ENCODE results near the gene RUNDC1.

The RUNDC1 gene

DNA sequence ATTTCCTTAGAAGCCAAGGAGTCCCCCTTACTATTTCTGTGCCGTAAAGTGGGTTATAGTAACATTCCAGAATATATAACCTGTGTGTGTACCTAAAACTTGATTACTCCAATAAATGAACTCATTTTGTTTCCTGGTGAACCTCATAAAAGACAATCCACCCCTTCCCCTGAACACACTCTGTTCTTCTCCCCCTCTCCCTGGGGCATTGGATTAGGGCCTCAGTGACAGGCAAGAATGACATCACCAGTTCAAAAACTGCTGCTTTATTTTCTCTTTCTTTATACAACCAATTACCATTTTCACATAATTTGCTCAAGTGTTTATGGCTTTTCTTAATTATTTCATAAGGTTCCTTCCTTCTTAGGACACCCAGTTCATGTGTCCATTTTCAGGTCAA lies 33.6 kb upstream of the RUNDC1 start (continued):
- TF ChIP-seq, protein P1, sequence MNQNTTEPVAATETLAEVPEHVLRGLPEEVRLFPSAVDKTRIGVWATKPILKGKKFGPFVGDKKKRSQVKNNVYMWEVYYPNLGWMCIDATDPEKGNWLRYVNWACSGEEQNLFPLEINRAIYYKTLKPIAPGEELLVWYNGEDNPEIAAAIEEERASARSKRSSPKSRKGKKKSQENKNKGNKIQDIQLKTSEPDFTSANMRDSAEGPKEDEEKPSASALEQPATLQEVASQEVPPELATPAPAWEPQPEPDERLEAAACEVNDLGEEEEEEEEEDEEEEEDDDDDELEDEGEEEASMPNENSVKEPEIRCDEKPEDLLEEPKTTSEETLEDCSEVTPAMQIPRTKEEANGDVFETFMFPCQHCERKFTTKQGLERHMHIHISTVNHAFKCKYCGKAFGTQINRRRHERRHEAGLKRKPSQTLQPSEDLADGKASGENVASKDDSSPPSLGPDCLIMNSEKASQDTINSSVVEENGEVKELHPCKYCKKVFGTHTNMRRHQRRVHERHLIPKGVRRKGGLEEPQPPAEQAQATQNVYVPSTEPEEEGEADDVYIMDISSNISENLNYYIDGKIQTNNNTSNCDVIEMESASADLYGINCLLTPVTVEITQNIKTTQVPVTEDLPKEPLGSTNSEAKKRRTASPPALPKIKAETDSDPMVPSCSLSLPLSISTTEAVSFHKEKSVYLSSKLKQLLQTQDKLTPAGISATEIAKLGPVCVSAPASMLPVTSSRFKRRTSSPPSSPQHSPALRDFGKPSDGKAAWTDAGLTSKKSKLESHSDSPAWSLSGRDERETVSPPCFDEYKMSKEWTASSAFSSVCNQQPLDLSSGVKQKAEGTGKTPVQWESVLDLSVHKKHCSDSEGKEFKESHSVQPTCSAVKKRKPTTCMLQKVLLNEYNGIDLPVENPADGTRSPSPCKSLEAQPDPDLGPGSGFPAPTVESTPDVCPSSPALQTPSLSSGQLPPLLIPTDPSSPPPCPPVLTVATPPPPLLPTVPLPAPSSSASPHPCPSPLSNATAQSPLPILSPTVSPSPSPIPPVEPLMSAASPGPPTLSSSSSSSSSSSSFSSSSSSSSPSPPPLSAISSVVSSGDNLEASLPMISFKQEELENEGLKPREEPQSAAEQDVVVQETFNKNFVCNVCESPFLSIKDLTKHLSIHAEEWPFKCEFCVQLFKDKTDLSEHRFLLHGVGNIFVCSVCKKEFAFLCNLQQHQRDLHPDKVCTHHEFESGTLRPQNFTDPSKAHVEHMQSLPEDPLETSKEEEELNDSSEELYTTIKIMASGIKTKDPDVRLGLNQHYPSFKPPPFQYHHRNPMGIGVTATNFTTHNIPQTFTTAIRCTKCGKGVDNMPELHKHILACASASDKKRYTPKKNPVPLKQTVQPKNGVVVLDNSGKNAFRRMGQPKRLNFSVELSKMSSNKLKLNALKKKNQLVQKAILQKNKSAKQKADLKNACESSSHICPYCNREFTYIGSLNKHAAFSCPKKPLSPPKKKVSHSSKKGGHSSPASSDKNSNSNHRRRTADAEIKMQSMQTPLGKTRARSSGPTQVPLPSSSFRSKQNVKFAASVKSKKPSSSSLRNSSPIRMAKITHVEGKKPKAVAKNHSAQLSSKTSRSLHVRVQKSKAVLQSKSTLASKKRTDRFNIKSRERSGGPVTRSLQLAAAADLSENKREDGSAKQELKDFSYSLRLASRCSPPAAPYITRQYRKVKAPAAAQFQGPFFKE (tag by site-specific recombination; IDR thresholded peaks at IDR 0.05; ENCODE audit: borderline replicate concordance): no peak
- TF ChIP-seq, protein P2, sequence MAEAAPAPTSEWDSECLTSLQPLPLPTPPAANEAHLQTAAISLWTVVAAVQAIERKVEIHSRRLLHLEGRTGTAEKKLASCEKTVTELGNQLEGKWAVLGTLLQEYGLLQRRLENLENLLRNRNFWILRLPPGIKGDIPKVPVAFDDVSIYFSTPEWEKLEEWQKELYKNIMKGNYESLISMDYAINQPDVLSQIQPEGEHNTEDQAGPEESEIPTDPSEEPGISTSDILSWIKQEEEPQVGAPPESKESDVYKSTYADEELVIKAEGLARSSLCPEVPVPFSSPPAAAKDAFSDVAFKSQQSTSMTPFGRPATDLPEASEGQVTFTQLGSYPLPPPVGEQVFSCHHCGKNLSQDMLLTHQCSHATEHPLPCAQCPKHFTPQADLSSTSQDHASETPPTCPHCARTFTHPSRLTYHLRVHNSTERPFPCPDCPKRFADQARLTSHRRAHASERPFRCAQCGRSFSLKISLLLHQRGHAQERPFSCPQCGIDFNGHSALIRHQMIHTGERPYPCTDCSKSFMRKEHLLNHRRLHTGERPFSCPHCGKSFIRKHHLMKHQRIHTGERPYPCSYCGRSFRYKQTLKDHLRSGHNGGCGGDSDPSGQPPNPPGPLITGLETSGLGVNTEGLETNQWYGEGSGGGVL (tag by site-specific recombination; IDR thresholded peaks at IDR 0.05): peak; percentile 84
- TF ChIP-seq, protein P3, sequence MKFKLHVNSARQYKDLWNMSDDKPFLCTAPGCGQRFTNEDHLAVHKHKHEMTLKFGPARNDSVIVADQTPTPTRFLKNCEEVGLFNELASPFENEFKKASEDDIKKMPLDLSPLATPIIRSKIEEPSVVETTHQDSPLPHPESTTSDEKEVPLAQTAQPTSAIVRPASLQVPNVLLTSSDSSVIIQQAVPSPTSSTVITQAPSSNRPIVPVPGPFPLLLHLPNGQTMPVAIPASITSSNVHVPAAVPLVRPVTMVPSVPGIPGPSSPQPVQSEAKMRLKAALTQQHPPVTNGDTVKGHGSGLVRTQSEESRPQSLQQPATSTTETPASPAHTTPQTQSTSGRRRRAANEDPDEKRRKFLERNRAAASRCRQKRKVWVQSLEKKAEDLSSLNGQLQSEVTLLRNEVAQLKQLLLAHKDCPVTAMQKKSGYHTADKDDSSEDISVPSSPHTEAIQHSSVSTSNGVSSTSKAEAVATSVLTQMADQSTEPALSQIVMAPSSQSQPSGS (tag by site-specific recombination; IDR thresholded peaks at IDR 0.05; ENCODE audit: low read depth): peak; percentile 87
- TF ChIP-seq KLF16 (tag by site-specific recombination; IDR thresholded peaks at IDR 0.05) (no peak), ZNF302 (tag by site-specific recombination; IDR thresholded peaks at IDR 0.05; ENCODE audit: low read depth) (no peak), ZFP69B (tag by site-specific recombination; IDR thresholded peaks at IDR 0.05) (no peak), BCL11B (tag by site-specific recombination; IDR thresholded peaks at IDR 0.05; ENCODE audit: low read depth) (no peak)

DNA sequence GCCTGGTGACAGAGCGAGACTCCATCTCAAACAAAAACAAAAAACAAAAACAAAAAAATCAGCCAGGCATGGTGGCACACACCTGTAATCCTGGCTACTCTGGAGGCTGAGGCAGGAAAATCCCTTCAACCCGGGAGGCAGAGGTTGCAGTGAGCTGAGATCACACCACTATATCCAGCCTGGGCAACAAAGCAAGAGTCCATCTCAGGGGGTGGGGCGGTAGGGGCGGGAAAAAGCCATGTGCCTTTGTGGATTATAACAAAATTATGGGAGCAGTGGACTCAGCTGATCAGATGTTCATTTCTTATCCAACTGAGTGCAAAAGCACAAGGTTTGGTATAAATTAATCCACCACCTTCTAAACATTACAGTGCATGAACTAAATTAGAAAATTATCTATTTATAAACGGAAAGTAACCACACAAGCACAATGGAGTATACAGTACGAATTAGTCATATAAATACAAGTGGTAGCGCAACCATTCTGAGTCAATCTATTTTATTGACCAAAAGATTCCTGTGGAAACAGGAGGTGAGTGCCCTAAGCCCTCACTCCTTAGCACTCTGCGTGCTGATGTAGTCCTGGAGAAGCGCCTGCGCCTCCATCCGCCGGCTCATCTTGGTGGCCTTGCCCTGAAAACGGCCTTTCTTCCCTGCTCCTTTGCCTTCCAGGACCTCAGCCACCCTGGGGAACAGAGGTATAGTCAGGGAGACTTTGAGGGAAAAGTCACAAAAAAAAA lies 30.2 kb upstream of the RUNDC1 start:
- Histone ChIP-seq H3K9me3 (ENCODE audit: control insufficient read depth, insufficient read depth, low read depth, low read length) (no peaks in the 10 kb centered on the region), H3K4me1 (ENCODE audit: control insufficient read depth, insufficient read depth, low read length) (no peaks in the 10 kb centered on the region), H3K4me3 (ENCODE audit: low read depth, low read length) (no peak overlapping the region), H3K27ac (ENCODE audit: extremely low read depth, low read depth, low read length) (no peak overlapping the region), H3K36me3 (ENCODE audit: control insufficient read depth in 2 of 2, insufficient read depth in 1 of 2, low read length in 2 of 2) (peaks cover 51 to 69% of the 10 kb centered on the region in 2 experiments)
- CTCF ChIA-PET: interaction anchor here (0.6 to 0.7 kb wide), 2 partner anchors 12 to 42 kb away, joined by 3 read pairs; no protein-coding TSS in a partner anchor
- POLR2A ChIA-PET: interaction anchor here (1.4 kb wide), 1 partner anchor 48 kb away, joined by 4 read pairs; the partner anchor contains the start of gene RPL27
- TF ChIP-seq ZNF175 (tag by site-specific recombination; IDR thresholded peaks at IDR 0.05): no peak
- TF ChIP-seq ZNF548 (tag by site-specific recombination; IDR thresholded peaks at IDR 0.05): no peak
- TF ChIP-seq ZNF664 (tag by site-specific recombination; IDR thresholded peaks at IDR 0.05): no peak
- TF ChIP-seq WT1 (tag by site-specific recombination; IDR thresholded peaks at IDR 0.05): no peak
- no peak for TF ChIP-seq ZFP41 (tag by site-specific recombination; IDR thresholded peaks at IDR 0.05; ENCODE audit: borderline replicate concordance)
- TF ChIP-seq, protein P4, sequence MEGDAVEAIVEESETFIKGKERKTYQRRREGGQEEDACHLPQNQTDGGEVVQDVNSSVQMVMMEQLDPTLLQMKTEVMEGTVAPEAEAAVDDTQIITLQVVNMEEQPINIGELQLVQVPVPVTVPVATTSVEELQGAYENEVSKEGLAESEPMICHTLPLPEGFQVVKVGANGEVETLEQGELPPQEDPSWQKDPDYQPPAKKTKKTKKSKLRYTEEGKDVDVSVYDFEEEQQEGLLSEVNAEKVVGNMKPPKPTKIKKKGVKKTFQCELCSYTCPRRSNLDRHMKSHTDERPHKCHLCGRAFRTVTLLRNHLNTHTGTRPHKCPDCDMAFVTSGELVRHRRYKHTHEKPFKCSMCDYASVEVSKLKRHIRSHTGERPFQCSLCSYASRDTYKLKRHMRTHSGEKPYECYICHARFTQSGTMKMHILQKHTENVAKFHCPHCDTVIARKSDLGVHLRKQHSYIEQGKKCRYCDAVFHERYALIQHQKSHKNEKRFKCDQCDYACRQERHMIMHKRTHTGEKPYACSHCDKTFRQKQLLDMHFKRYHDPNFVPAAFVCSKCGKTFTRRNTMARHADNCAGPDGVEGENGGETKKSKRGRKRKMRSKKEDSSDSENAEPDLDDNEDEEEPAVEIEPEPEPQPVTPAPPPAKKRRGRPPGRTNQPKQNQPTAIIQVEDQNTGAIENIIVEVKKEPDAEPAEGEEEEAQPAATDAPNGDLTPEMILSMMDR (tag by site-specific recombination; IDR thresholded peaks at IDR 0.05): no peak
- TF ChIP-seq, protein P5, sequence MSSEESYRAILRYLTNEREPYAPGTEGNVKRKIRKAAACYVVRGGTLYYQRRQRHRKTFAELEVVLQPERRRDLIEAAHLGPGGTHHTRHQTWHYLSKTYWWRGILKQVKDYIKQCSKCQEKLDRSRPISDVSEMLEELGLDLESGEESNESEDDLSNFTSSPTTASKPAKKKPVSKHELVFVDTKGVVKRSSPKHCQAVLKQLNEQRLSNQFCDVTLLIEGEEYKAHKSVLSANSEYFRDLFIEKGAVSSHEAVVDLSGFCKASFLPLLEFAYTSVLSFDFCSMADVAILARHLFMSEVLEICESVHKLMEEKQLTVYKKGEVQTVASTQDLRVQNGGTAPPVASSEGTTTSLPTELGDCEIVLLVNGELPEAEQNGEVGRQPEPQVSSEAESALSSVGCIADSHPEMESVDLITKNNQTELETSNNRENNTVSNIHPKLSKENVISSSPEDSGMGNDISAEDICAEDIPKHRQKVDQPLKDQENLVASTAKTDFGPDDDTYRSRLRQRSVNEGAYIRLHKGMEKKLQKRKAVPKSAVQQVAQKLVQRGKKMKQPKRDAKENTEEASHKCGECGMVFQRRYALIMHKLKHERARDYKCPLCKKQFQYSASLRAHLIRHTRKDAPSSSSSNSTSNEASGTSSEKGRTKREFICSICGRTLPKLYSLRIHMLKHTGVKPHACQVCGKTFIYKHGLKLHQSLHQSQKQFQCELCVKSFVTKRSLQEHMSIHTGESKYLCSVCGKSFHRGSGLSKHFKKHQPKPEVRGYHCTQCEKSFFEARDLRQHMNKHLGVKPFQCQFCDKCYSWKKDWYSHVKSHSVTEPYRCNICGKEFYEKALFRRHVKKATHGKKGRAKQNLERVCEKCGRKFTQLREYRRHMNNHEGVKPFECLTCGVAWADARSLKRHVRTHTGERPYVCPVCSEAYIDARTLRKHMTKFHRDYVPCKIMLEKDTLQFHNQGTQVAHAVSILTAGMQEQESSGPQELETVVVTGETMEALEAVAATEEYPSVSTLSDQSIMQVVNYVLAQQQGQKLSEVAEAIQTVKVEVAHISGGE (tag by site-specific recombination; conservative IDR thresholded peaks at IDR 0.05; ENCODE audit: low read depth): no peak
- TF ChIP-seq ZNF521 (tag by site-specific recombination; IDR thresholded peaks at IDR 0.05): no peak
- no peak for TF ChIP-seq ZNF701 (tag by site-specific recombination; IDR thresholded peaks at IDR 0.05)
- no peak for TF ChIP-seq ZNF311 (tag by site-specific recombination; IDR thresholded peaks at IDR 0.05; ENCODE audit: borderline replicate concordance)
- no peak for TF ChIP-seq ZNF366 (tag by site-specific recombination; conservative IDR thresholded peaks at IDR 0.05)
- TF ChIP-seq ZNF837 (tag by site-specific recombination; IDR thresholded peaks at IDR 0.05): no peak
- TF ChIP-seq ZNF791 (tag by site-specific recombination; IDR thresholded peaks at IDR 0.05): no peak
- no peak for TF ChIP-seq SCRT2 (tag by site-specific recombination; IDR thresholded peaks at IDR 0.05)
- no peak for TF ChIP-seq MEIS1 (CRISPR knock-in tag; IDR thresholded peaks at IDR 0.05; ENCODE audit: borderline replicate concordance)

All from HEK293 (cell line).